ENCODE data around the gene MACO1. TPM values are rescaled to one million over a fixed set of nuclear protein-coding genes. Genes with fewer than 3 reads are reported as not detected.

The MACO1 gene
- total and polyA plus RNA-seq, 2 of the 8 experiments (the other 6 are each of a cell fraction or from before 2014, with no cell fraction given): 3.5 to 15.1 TPM

DNA sequence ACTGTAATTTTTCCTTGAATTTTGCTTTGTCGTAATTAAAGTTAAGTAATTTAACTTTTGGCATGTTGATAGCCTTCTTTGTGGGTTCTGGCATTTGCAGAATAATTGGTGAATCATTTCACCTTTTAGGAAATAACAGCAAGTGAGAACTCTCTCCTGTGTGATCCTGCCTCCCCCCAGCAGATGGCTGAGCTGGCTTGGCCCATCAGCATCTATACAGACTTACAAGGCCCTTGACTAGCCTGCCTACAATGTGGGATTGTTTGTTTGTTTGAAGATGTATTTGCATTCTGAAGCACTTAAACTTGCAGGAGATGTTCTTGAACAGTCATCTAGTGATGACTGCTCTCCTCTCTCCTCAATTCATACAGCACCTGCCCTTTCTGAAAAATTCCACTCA lies 55.9 kb downstream of the MACO1 start:
- Histone ChIP-seq H4K20me1 (replicated peaks in 1 of 2; ENCODE audit: control insufficient read depth in 1 of 2, insufficient read depth in 2 of 2, low read length in 2 of 2) (peaks cover 0 to 2% of the 10 kb centered on the region in 2 experiments), H2BK12ac (ENCODE audit: low read depth, low read length) (no peak overlapping the region), H3K79me2 (ENCODE audit: control insufficient read depth in 1 of 2, insufficient read depth in 2 of 2, low read length in 2 of 2) (no peaks in the 10 kb centered on the region), H3K4me3 (ENCODE audit: extremely low read depth in 1 of 4, insufficient read depth in 2 of 4, low read depth in 3 of 4, low read length in 4 of 4) (no peak overlapping the region), H4K91ac (replicated peaks; ENCODE audit: insufficient read length, low read length) (no peak overlapping the region), H3K23me2 (ENCODE audit: low read depth, low read length) (no peaks in the 10 kb centered on the region), H3K18ac (ENCODE audit: extremely low read depth, low read length) (no peak overlapping the region), H2AK5ac (ENCODE audit: low read depth, low read length) (no peak overlapping the region), H3K4me2 (ENCODE audit: insufficient read depth in 1 of 2, low read depth in 2 of 2, low read length in 2 of 2) (no peak overlapping the region), H3K9ac (replicated peaks in 1 of 4; ENCODE audit: extremely low read depth in 1 of 4, low read depth in 3 of 4, low read length in 3 of 4) (no peak overlapping the region), H2BK5ac (ENCODE audit: low read depth, low read length) (no peak overlapping the region), H2AFZ (ENCODE audit: low read length) (no peak overlapping the region), H2BK15ac (ENCODE audit: low read length) (no peak overlapping the region), H4K8ac (ENCODE audit: extremely low read depth, insufficient read depth, low read length) (no peak overlapping the region), H3K36me3 (ENCODE audit: control insufficient read depth in 2 of 4, insufficient read depth in 4 of 4, low read length in 3 of 4) (peaks cover 0 to 13% (median under 1%) of the 10 kb centered on the region in 4 experiments; a peak in 2 of 8 replicates), H3K4ac (replicated peaks; ENCODE audit: insufficient read length, low read depth, low read length) (no peak overlapping the region), H3K4me1 (replicated peaks in 1 of 4; ENCODE audit: control insufficient read depth in 3 of 4, insufficient read depth in 4 of 4, low read length in 3 of 4) (peaks cover 0 to 9% (median 6%) of the 10 kb centered on the region in 4 experiments; a peak in 4 of 7 replicates), H4K5ac (ENCODE audit: insufficient read length, low read depth, low read length) (no peak overlapping the region), H3K56ac (replicated peaks; ENCODE audit: insufficient read length, low read depth, low read length) (no peak overlapping the region), H2BK120ac (replicated peaks; ENCODE audit: low read depth, low read length) (no peak overlapping the region), H3K14ac (ENCODE audit: insufficient read length) (no peak overlapping the region), H3K23ac (ENCODE audit: insufficient read length) (no peak overlapping the region), H2BK20ac (ENCODE audit: low read length) (no peak overlapping the region), H3K9me3 (ENCODE audit: insufficient read depth in 2 of 2, low read depth in 1 of 2, low read length in 1 of 2) (no peaks in the 10 kb centered on the region), H3K27me3 (replicated peaks in 1 of 4; ENCODE audit: control insufficient read depth in 3 of 4, extremely low read depth in 1 of 4, insufficient read depth in 3 of 4, low read length in 3 of 4) (no peaks in the 10 kb centered on the region), H3K79me1 (ENCODE audit: low read depth, low read length) (no peaks in the 10 kb centered on the region), H3K27ac (ENCODE audit: low read depth, low read length) (no peak overlapping the region)
- CTCF ChIA-PET (ENCODE audit: partially characterized antibody): interaction anchor here (0.7 to 10.8 kb wide), 17 partner anchors 8 to 1411 kb away, joined by 3 to 93 read pairs (median 9); no protein-coding TSS in a partner anchor
- 77% methylated on average over 1 of the region's 1 CpG; no CpG with 5 or more reads in 1 of the 2 experiments for WGBS, 2 experiments (ENCODE audit: extremely low coverage in 1 of 2, insufficient coverage in 1 of 2, insufficient read length in 1 of 2, insufficient replicate concordance in 2 of 2, low coverage in 1 of 2, low lambda C conversion rate in 2 of 2, missing lambda C conversion rate in 1 of 2)
- POLR2A ChIA-PET (ENCODE audit: partially characterized antibody): interaction anchor here (1.3 kb wide), 1 partner anchor 19 kb away, joined by 3 read pairs; no protein-coding TSS in a partner anchor
- no peak for DNase-seq (ENCODE audit: low read depth in 1 of 2, low spot score in 2 of 2)
- peak; percentile 86 for FAIRE-seq
- TF ChIP-seq GTF2F1 (IDR thresholded peaks at IDR 0.05; ENCODE audit: borderline replicate concordance, low read depth, low read length) (no peak), RAD21 (IDR thresholded peaks at IDR 0.05 in 1 of 2, conservative IDR thresholded peaks at IDR 0.05 in 1 of 2; ENCODE audit: low read depth in 2 of 2, low read length in 2 of 2) (peak; percentile 22 to 39), JUND (IDR thresholded peaks at IDR 0.05; ENCODE audit: low read length) (no peak), NANOG (IDR thresholded peaks at IDR 0.05; ENCODE audit: insufficient read depth, low read depth, low read length, poor library complexity, severe bottlenecking) (no peak)
- TF ChIP-seq, protein P1, sequence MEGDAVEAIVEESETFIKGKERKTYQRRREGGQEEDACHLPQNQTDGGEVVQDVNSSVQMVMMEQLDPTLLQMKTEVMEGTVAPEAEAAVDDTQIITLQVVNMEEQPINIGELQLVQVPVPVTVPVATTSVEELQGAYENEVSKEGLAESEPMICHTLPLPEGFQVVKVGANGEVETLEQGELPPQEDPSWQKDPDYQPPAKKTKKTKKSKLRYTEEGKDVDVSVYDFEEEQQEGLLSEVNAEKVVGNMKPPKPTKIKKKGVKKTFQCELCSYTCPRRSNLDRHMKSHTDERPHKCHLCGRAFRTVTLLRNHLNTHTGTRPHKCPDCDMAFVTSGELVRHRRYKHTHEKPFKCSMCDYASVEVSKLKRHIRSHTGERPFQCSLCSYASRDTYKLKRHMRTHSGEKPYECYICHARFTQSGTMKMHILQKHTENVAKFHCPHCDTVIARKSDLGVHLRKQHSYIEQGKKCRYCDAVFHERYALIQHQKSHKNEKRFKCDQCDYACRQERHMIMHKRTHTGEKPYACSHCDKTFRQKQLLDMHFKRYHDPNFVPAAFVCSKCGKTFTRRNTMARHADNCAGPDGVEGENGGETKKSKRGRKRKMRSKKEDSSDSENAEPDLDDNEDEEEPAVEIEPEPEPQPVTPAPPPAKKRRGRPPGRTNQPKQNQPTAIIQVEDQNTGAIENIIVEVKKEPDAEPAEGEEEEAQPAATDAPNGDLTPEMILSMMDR (IDR thresholded peaks at IDR 0.05; ENCODE audit: control extremely low read depth in 1 of 3, insufficient read depth in 1 of 3, low read depth in 1 of 3, low read length in 3 of 3): peak; percentile 30 to 38 (median 38)
